ENCODE measurements around the gene DIAPH1. TPM values are rescaled to one million over a fixed set of nuclear protein-coding genes. Genes with fewer than 3 reads are reported as not detected.

DIAPH1 gene
- total and polyA plus RNA-seq, 4 donors, result 51.5 to 74.7 (median 70.9) TPM

- no peak for TF ChIP-seq ATF3 (IDR thresholded peaks at IDR 0.05)
- TF ChIP-seq HNF4A (conservative IDR thresholded peaks at IDR 0.05), result no peak
- no peak for TF ChIP-seq GABPA (IDR thresholded peaks at IDR 0.05 in 1 of 2, conservative IDR thresholded peaks at IDR 0.05 in 1 of 2)
- no peak for TF ChIP-seq EGR1 (IDR thresholded peaks at IDR 0.05; ENCODE audit: low read depth in 2 of 2)
Observed at GRCh38 chr5:141656396-141656795, 37.6 kb upstream of the DIAPH1 start (continued).

DNA sequence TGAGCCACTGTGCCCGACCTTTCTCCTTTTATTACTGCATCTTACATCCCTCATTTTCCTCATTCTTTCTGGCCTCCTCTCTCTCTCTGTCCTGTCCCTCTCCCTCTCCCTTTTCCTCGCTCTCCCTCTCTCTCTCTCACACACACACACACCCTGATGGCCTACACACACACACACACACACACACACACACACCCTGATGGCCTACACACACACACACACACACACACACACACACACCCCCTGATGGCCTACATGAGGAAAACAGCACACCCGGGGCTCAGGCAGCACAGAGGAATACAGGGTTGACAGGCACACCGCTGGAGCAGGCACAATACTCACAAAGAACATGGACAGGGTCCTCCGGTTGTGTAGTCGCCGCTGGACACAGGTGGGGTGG is 36.2 kb upstream of the DIAPH1 start:
- Histone ChIP-seq H3K4me1 (ENCODE audit: control insufficient read depth in 4 of 4, insufficient read depth in 4 of 4, low read length in 3 of 4) (peaks cover 0 to 4% (median 1%) of the 10 kb centered on the region in 4 donors), H3K9ac (ENCODE audit: low read depth in 1 of 2, low read length in 2 of 2) (no peak overlapping the region), H3K4me3 (ENCODE audit: low read depth in 1 of 3, low read length in 3 of 3) (no peak overlapping the region), H3K27me3 (ENCODE audit: control insufficient read depth in 4 of 4, insufficient read depth in 4 of 4, low read length in 3 of 4) (no peaks in the 10 kb centered on the region), H3K27ac (ENCODE audit: low read depth in 1 of 2, low read length in 2 of 2) (no peak overlapping the region), H3K36me3 (ENCODE audit: control insufficient read depth in 4 of 4, insufficient read depth in 3 of 4, low read depth in 1 of 4, low read length in 3 of 4) (peaks cover 0 to 2% (median 0%) of the 10 kb centered on the region in 4 donors), H3K9me3 (ENCODE audit: control insufficient read depth in 4 of 4, low read length in 3 of 4) (no peaks in the 10 kb centered on the region)
- WGBS, result 87% methylated on average over 7 of the region's 7 CpGs
- DNase-seq (ENCODE audit: low spot score), result no peak
- no peak for TF ChIP-seq TAF1 (conservative IDR thresholded peaks at IDR 0.05)
- TF ChIP-seq RXRA (IDR thresholded peaks at IDR 0.05), result no peak
- TF ChIP-seq HNF4A (conservative IDR thresholded peaks at IDR 0.05), result no peak
- no peak for TF ChIP-seq YY1 (IDR thresholded peaks at IDR 0.05)
- no peak for TF ChIP-seq GABPA (IDR thresholded peaks at IDR 0.05 in 1 of 2, conservative IDR thresholded peaks at IDR 0.05 in 1 of 2)
- no peak for TF ChIP-seq EGR1 (IDR thresholded peaks at IDR 0.05; ENCODE audit: low read depth in 2 of 2)
- no peak for TF ChIP-seq REST (IDR thresholded peaks at IDR 0.05)
- TF ChIP-seq RAD21 (IDR thresholded peaks at IDR 0.05), result no peak
- TF ChIP-seq FOXA2 (IDR thresholded peaks at IDR 0.05), result no peak
- no peak for TF ChIP-seq NR2F2 (IDR thresholded peaks at IDR 0.05)
- no peak for TF ChIP-seq FOXA1 (IDR thresholded peaks at IDR 0.05)
- no peak for TF ChIP-seq SP1 (IDR thresholded peaks at IDR 0.05)
- no peak for TF ChIP-seq JUND (IDR thresholded peaks at IDR 0.05)
- no peak for TF ChIP-seq CTCF (IDR thresholded peaks at IDR 0.05; ENCODE audit: low read depth, low read length, missing input control)
- no peak for TF ChIP-seq ATF3 (IDR thresholded peaks at IDR 0.05)
- TF ChIP-seq, protein P1, sequence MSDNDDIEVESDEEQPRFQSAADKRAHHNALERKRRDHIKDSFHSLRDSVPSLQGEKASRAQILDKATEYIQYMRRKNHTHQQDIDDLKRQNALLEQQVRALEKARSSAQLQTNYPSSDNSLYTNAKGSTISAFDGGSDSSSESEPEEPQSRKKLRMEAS (IDR thresholded peaks at IDR 0.05), result no peak
- no peak for TF ChIP-seq HNF4G (IDR thresholded peaks at IDR 0.05)

Data from liver (tissue), 9 donors.